OCI-LY1 (cell line): ENCODE measurements around the gene CDH23.

Experiments
- EZH2 ChIP-seq: fragments of 200-600 bp; sonication (generic), shearing (Covaris generic); IDR thresholded peaks from 2 replicates; pipeline ENCODE4 v1.8.0; 2017; ENCODE audit warnings: borderline replicate concordance, mixed run types, mild to moderate bottlenecking, antibody characterized with exemption, low read length, moderate library complexity, mixed read lengths
- TF ChIP-seq, protein P1 (sequence below): fragments of 200-600 bp; sonication (generic), shearing (Covaris generic); IDR thresholded peaks from 2 replicates; pipeline ENCODE4 v1.5.1; 2017; ENCODE audit warnings: mild to moderate bottlenecking, antibody characterized with exemption, low read length, moderate library complexity, mixed read lengths

DNA sequence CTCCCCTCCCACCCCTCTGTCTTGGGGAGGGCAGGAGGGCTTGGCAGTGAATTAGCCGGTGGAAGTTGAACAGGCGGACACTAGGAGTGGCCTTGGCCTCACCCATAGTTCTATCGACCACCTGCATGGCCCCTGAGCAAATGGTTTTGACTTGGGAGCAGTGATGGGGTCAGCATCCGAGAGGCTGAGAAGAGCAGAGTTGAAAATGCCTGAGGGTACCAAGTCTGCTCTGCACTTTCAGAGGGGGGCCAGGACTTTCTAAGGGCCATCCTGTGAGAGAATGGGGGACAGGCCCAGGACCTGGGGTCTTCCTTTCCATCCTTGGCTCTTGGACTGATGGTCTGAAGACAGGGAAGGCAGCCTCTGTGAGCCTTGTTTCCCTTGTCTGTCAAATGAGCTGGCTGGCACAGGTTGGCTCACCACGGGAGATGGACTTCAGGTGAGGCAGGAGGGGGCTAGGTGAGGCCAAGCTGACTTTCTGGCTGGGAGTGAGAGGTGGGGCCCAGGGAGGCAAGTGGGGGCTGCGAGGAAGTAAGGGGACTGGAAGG is 29.4 kb downstream of the CDH23 start:
- TF ChIP-seq, protein P1, sequence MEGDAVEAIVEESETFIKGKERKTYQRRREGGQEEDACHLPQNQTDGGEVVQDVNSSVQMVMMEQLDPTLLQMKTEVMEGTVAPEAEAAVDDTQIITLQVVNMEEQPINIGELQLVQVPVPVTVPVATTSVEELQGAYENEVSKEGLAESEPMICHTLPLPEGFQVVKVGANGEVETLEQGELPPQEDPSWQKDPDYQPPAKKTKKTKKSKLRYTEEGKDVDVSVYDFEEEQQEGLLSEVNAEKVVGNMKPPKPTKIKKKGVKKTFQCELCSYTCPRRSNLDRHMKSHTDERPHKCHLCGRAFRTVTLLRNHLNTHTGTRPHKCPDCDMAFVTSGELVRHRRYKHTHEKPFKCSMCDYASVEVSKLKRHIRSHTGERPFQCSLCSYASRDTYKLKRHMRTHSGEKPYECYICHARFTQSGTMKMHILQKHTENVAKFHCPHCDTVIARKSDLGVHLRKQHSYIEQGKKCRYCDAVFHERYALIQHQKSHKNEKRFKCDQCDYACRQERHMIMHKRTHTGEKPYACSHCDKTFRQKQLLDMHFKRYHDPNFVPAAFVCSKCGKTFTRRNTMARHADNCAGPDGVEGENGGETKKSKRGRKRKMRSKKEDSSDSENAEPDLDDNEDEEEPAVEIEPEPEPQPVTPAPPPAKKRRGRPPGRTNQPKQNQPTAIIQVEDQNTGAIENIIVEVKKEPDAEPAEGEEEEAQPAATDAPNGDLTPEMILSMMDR = no peak
- TF ChIP-seq EZH2 = no peak
